HepG2 (cell line): Measurements from ENCODE around the gene SNX24. TPM values are rescaled to one million over a fixed set of nuclear protein-coding genes. Genes with fewer than 3 reads are reported as not detected.

Experiments used
- ATAC-seq: fragments of 200-7000 bp; cut with Tn5 transposase; 3 replicates; pipeline ENCODE4 v1.9.1; 2020; ENCODE audit warnings: mild to moderate bottlenecking, moderate library complexity
- BruUV-seq: library from RNA; stranded (reverse); fragments of 400-500 nt; replicated peaks from 2 replicates; lab custom pipeline; 2021; lab: Mats Ljungman, UMichigan
- CTCF ChIA-PET: fragments of 300-600 bp; formaldehyde crosslinking; extraction: SDS; loops from one replicate; lab custom pipeline; 2021; ENCODE audit warnings: low total read pairs, inconsistent platforms, low intra/inter-chr PET ratio; lab: Yijun Ruan, JAX
- POLR2A ChIA-PET: fragments of 350-600 bp; sonication (Branson Sonifier 250); formaldehyde crosslinking; loops from one replicate; lab custom pipeline; 2020; ENCODE audit warnings: antibody characterized with exemption, inconsistent platforms; lab: Yijun Ruan, JAX
- DNase-seq: peaks from one replicate; pipeline ENCODE4 v3.0.0-alpha.2; 2015; ENCODE audit warnings: low spot score
- FAIRE-seq: peaks from 3 replicates; lab custom pipeline; 2011; peaks lifted over from hg19 to GRCh38; lab: Jason Lieb, UNC
- H2AFZ ChIP-seq: one replicate; pipeline ENCODE4 v1.6.1; 2011; ENCODE audit warnings: low read length, inconsistent platforms
- H3K27ac ChIP-seq: fragments of 300-600 bp; 3 replicates; pipeline ENCODE4 v1.8.0; 2011; ENCODE audit warnings: mixed run types, mild to moderate bottlenecking, mixed read lengths, low read length, inconsistent platforms; ENCODE audit not compliant: insufficient read depth; ENCODE audit errors: extremely low read length
- H3K27me3 ChIP-seq, 2 experiments: fragments of 200-600 bp in 1 of 2; 2 replicates in 1 of 2; 3 replicates in 1 of 2; pipeline versions ENCODE4 v1.6.0 to v1.8.0; 2011; ENCODE audit warnings: low read length in 2 of 2, mild to moderate bottlenecking in 2 of 2, moderate library complexity in 2 of 2, inconsistent platforms in 1 of 2; ENCODE audit not compliant: insufficient read depth in 2 of 2, control insufficient read depth in 1 of 2
- H3K36me3 ChIP-seq, 2 experiments: fragments of 200-600 bp in 1 of 2; replicated peaks in 1 of 2; 2 replicates in 1 of 2; 3 replicates in 1 of 2; pipeline versions ENCODE4 v1.5.1 to v1.8.0; 2011; ENCODE audit warnings: low read length in 2 of 2, inconsistent platforms in 1 of 2; ENCODE audit not compliant: insufficient read depth in 2 of 2, control insufficient read depth in 1 of 2
- H3K4me1 ChIP-seq: 2 replicates; pipeline ENCODE4 v1.5.1; 2012; ENCODE audit warnings: low read length, inconsistent platforms; ENCODE audit not compliant: insufficient read depth
- H3K4me2 ChIP-seq: 2 replicates; pipeline ENCODE4 v1.6.0; 2011; ENCODE audit warnings: low read depth, low read length, inconsistent platforms
- H3K4me3 ChIP-seq, 3 experiments: fragments of 200-600 bp in 1 of 3; sonication (generic), shearing (Covaris generic) in 1 of 3; replicated peaks in 1 of 3; 2 replicates each; pipeline ENCODE4 v1.5.1; 2011 to 2016; ENCODE audit warnings: low read length in 3 of 3, inconsistent platforms in 2 of 3, low read depth in 2 of 3, mild to moderate bottlenecking in 2 of 3, control low read depth in 1 of 3, mixed read lengths in 1 of 3; ENCODE audit not compliant: insufficient read depth in 1 of 3
- H3K79me2 ChIP-seq: one replicate; pipeline ENCODE4 v1.6.1; 2011; ENCODE audit warnings: low read length, inconsistent platforms; ENCODE audit not compliant: insufficient read depth
- H3K9ac ChIP-seq: 2 replicates; pipeline ENCODE4 v1.6.0; 2011; ENCODE audit warnings: mild to moderate bottlenecking, low read depth, low read length, inconsistent platforms; ENCODE audit not compliant: insufficient read depth
- H3K9me3 ChIP-seq: 2 replicates; pipeline ENCODE4 v1.5.1; 2012; ENCODE audit warnings: mild to moderate bottlenecking, low read length
- H4K20me1 ChIP-seq: 2 replicates; pipeline ENCODE4 v1.6.0; 2011; ENCODE audit warnings: inconsistent platforms, mild to moderate bottlenecking, low read length, moderate library complexity; ENCODE audit not compliant: insufficient read depth
- AHR ChIP-seq: IDR thresholded peaks from 2 replicates; pipeline ENCODE4 v1.6.1; 2018; ENCODE audit warnings: missing genetic modification reagents, missing compliant biosample characterization
- CEBPB ChIP-seq: IDR thresholded peaks from 2 replicates; pipeline ENCODE4 v1.6.1; 2011; ENCODE audit warnings: low read depth, low read length, improper control_type of control experiment, borderline replicate concordance
- GPN1 ChIP-seq: sonication (generic); formaldehyde crosslinking; IDR thresholded peaks from 2 replicates; pipeline ENCODE4 v1.5.1; 2020; ENCODE audit warnings: missing genetic modification reagents, borderline replicate concordance
- NKX3-1 ChIP-seq: sonication (generic); formaldehyde crosslinking; IDR thresholded peaks from 2 replicates; pipeline ENCODE4 v1.5.0; 2020; ENCODE audit warnings: missing genetic modification reagents
- RCOR2 ChIP-seq: IDR thresholded peaks from 2 replicates; pipeline ENCODE4 v1.6.1; 2016; ENCODE audit warnings: missing biosample characterization, missing genetic modification reagents
- WGBS: methylation state at CpG from one replicate; pipeline ENCODE4 v1.1.6; 2017; ENCODE audit warnings: low lambda C conversion rate; 5-methylcytosine and 5-hydroxymethylcytosine counted together
- in situ Hi-C: cut with HindIII; loops from 2 replicates; pipeline ENCODE4 v1.10.0; 2017; ENCODE audit warnings: low pct_unique_long_range_greater_than_20kb; ENCODE audit not compliant: extremely low pct_ligation_motif_present
- intact Hi-C: fragments of 100-400 bp; cut with micrococcal nuclease; formaldehyde crosslinking; loops from one replicate; pipeline ENCODE4 v1.10.0; 2022; ENCODE audit not compliant: unreplicated experiment
- polyA plus RNA-seq, 8 experiments: library from polyadenylated mRNA; depleted of rRNA in 3 of 8; stranded (reverse) in 7 of 8; unstranded in 1 of 8; fragments of >200 nt; fragmentation: Illumina TruSeq in 4 of 8; extraction: Trizol in 4 of 8; gene quantifications; 2 replicates each; pipeline versions ENCODE4 v1.2.1 to v1.2.3, GENCODE V29; 2011 to 2016; ENCODE audit warnings: low read depth in 4 of 8, missing spikeins in 1 of 8, mixed read lengths in 1 of 8; ENCODE audit not compliant: insufficient read depth in 1 of 8
- total RNA-seq, 5 experiments: library from RNA; depleted of rRNA; stranded (reverse); fragments of >200 nt; fragmentation: Illumina TruSeq; extraction: Trizol; gene quantifications; 2 replicates each; pipeline ENCODE4 v1.2.3, GENCODE V29; 2016; ENCODE audit warnings: low read depth in 1 of 5
- TF ChIP-seq, protein P1 (sequence below): sonication (generic); formaldehyde crosslinking; IDR thresholded peaks from 2 replicates; pipeline ENCODE4 v1.8.1; 2022; ENCODE audit warnings: mild to moderate bottlenecking, missing genetic modification reagents
- TF ChIP-seq, protein P2 (sequence below): IDR thresholded peaks from 2 replicates; pipeline ENCODE4 v1.6.1; 2016

SNX24 gene
- total and polyA plus RNA-seq, 2 of the 13 experiments (the other 11 are each of a cell fraction or from before 2014, with no cell fraction given) = 7.2 to 23.7 TPM

DNA sequence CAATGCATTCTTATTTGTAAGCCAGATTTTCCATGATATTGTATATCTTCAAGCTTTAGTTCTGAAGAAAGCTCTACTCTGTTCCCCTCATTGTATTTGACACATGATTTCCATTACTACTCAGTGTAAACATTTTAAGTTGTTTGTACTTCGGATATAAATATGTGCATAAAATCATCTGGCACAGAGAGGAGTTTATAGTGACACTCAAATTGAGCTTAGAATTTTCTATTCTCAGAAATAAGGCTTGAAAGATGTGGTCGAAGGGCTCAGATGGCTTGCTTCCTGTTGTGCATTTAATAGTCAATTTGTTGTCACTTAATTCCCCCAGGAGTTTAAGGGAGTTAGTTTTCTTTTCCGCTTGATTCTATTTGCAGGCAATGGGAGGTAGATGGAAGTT is 102.4 kb downstream of the SNX24 start:
- H3K36me3 ChIP-seq = peaks cover 2 to 3% of the 10 kb centered on the region in 2 experiments; a peak in 2 of 5 replicates
- H3K79me2 ChIP-seq = no peaks in the 10 kb centered on the region
- intact Hi-C loops = no loop called here
- TF ChIP-seq, protein P1, sequence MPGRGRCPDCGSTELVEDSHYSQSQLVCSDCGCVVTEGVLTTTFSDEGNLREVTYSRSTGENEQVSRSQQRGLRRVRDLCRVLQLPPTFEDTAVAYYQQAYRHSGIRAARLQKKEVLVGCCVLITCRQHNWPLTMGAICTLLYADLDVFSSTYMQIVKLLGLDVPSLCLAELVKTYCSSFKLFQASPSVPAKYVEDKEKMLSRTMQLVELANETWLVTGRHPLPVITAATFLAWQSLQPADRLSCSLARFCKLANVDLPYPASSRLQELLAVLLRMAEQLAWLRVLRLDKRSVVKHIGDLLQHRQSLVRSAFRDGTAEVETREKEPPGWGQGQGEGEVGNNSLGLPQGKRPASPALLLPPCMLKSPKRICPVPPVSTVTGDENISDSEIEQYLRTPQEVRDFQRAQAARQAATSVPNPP (CRISPR knock-in tag) = no peak
- TF ChIP-seq, protein P2, sequence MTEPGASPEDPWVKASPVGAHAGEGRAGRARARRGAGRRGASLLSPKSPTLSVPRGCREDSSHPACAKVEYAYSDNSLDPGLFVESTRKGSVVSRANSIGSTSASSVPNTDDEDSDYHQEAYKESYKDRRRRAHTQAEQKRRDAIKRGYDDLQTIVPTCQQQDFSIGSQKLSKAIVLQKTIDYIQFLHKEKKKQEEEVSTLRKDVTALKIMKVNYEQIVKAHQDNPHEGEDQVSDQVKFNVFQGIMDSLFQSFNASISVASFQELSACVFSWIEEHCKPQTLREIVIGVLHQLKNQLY (CRISPR knock-in tag) = no peak
- TF ChIP-seq GPN1 (CRISPR knock-in tag) (no peak), AHR (CRISPR knock-in tag) (no peak)
- 78% methylated on average over 3 of the region's 3 CpGs for WGBS
- FAIRE-seq (no peak), ATAC-seq (no peak), DNase-seq (no peak)
- H3K4me3 ChIP-seq = no peak overlapping the region
- ChIA-PET CTCF (no interaction called here), POLR2A (no interaction called here)
- H2AFZ ChIP-seq = no peak overlapping the region
- no peak overlapping the region for H3K9ac ChIP-seq
- in situ Hi-C loops = no loop called here
- H4K20me1 ChIP-seq = no peaks in the 10 kb centered on the region
- no peaks in the 10 kb centered on the region for H3K4me1 ChIP-seq
- H3K27ac ChIP-seq = no peak overlapping the region
- no peaks in the 10 kb centered on the region for H3K27me3 ChIP-seq
- no TSS peak for BruUV-seq
- no peak overlapping the region for H3K4me2 ChIP-seq
- H3K9me3 ChIP-seq = no peaks in the 10 kb centered on the region

DNA sequence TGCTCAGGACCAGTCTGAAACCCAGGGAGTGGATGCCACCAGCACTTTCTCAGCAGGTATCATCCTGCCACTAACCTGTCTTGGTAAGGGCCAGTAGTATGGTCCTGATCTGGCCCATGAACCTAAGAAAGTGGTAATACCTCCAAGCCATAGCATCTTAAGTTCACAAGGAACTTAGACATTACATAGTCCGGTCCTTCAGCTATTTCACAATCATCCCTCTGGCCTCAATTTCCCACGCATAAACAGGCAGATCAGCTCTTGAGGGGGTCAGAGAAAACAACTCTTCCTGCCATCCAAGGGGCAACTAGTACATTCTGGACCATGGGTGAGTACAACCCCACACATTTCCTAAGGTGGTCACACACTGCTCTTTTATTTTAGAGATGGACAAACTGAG is 102.9 kb downstream of the SNX24 start:
- H3K27me3 ChIP-seq = no peaks in the 10 kb centered on the region
- H3K9ac ChIP-seq = no peak overlapping the region
- H4K20me1 ChIP-seq = no peaks in the 10 kb centered on the region
- no peak overlapping the region for H3K4me3 ChIP-seq
- DNase-seq (no peak), ATAC-seq (no peak)
- H3K36me3 ChIP-seq = peaks cover 2 to 3% of the 10 kb centered on the region in 2 experiments; a peak in 2 of 5 replicates
- no peak overlapping the region for H2AFZ ChIP-seq
- WGBS = 95% methylated on average over 2 of the region's 2 CpGs
- H3K27ac ChIP-seq = no peak overlapping the region
- in situ Hi-C loops = no loop called here
- H3K4me1 ChIP-seq = no peaks in the 10 kb centered on the region
- no peak overlapping the region for H3K4me2 ChIP-seq
- POLR2A ChIA-PET = no interaction called here
- CTCF ChIA-PET = no interaction called here
- peak; percentile 21; the same call in 1 of the 2 replicates for TF ChIP-seq CEBPB
- TF ChIP-seq RCOR2 (CRISPR knock-in tag) = no peak
- no peak for TF ChIP-seq NKX3-1 (CRISPR knock-in tag)
- TF ChIP-seq, all 625 proteins: peak for 1
- FAIRE-seq = no peak
- intact Hi-C loops = no loop called here
- no peaks in the 10 kb centered on the region for H3K79me2 ChIP-seq
- H3K9me3 ChIP-seq = no peaks in the 10 kb centered on the region
- BruUV-seq = no TSS peak
